CD14-positive monocyte (primary cell): Measurements from ENCODE around the gene MACROD2. TPM values are rescaled to one million over a fixed set of nuclear protein-coding genes. Genes with fewer than 3 reads are reported as not detected.

Experiments used
- DNase-seq, 3 donors: peaks; one replicate each; pipeline ENCODE4 v3.0.0-alpha.2; 2011 to 2022
- H2AFZ ChIP-seq: 2 replicates; pipeline ENCODE4 v1.6.0; 2012; ENCODE audit warnings: mild to moderate bottlenecking, low read depth, low read length, inconsistent platforms; ENCODE audit not compliant: insufficient read depth, poor library complexity, severe bottlenecking
- H3K27ac ChIP-seq, 2 donors: 1 replicate in 1 of 2; 2 replicates in 1 of 2; pipeline ENCODE4 v1.5.1; 2012 to 2013; ENCODE audit warnings: low read length in 2 of 2, control low read depth in 1 of 2, inconsistent platforms in 1 of 2, low read depth in 1 of 2, mild to moderate bottlenecking in 1 of 2
- H3K27me3 ChIP-seq, 2 donors: one replicate each; pipeline versions ENCODE4 v1.6.0 to v1.6.1; 2011 to 2013; ENCODE audit warnings: low read length in 2 of 2; ENCODE audit not compliant: control insufficient read depth in 2 of 2, insufficient read depth in 2 of 2
- H3K36me3 ChIP-seq, 2 donors: replicated peaks in 1 of 2; 1 replicate in 1 of 2; 2 replicates in 1 of 2; pipeline versions ENCODE4 v1.5.1 to v1.6.1; 2012 to 2013; ENCODE audit warnings: low read length in 2 of 2, control low read depth in 1 of 2, inconsistent platforms in 1 of 2, mild to moderate bottlenecking in 1 of 2; ENCODE audit not compliant: insufficient read depth in 2 of 2, control insufficient read depth in 1 of 2
- H3K4me1 ChIP-seq, 2 donors: 1 replicate in 1 of 2; 2 replicates in 1 of 2; pipeline versions ENCODE4 v1.5.1 to v1.6.1; 2012 to 2013; ENCODE audit warnings: low read length in 2 of 2, control low read depth in 1 of 2, inconsistent platforms in 1 of 2, mild to moderate bottlenecking in 1 of 2, moderate library complexity in 1 of 2; ENCODE audit not compliant: insufficient read depth in 2 of 2, control insufficient read depth in 1 of 2
- H3K4me2 ChIP-seq: replicated peaks from 2 replicates; pipeline ENCODE3; 2012; ENCODE audit warnings: low read length, moderate library complexity, mild to moderate bottlenecking; ENCODE audit not compliant: poor library complexity, severe bottlenecking; ENCODE audit errors: extremely low read depth
- H3K4me3 ChIP-seq, 3 experiments: fragments of 200-600 bp in 1 of 3; sonication (generic) in 1 of 3; replicated peaks in 1 of 3; 1 replicate in 2 of 3; 2 replicates in 1 of 3; pipeline ENCODE4 v1.5.1; 2011 to 2013; ENCODE audit warnings: low read length in 3 of 3, mild to moderate bottlenecking in 3 of 3, control low read depth in 2 of 3, low read depth in 2 of 3, inconsistent platforms in 1 of 3, moderate library complexity in 1 of 3
- H3K79me2 ChIP-seq: 2 replicates; pipeline ENCODE4 v1.6.0; 2012; ENCODE audit warnings: mild to moderate bottlenecking, control low read depth, inconsistent platforms, low read length, moderate library complexity; ENCODE audit not compliant: insufficient read depth
- H3K9ac ChIP-seq: 2 replicates; pipeline ENCODE4 v1.6.0; 2017; ENCODE audit warnings: low read length, mild to moderate bottlenecking; ENCODE audit not compliant: insufficient read depth, poor library complexity, severe bottlenecking
- H3K9me3 ChIP-seq, 2 donors: replicated peaks in 1 of 2; 1 replicate in 1 of 2; 2 replicates in 1 of 2; pipeline versions ENCODE4 v1.5.1 to v1.6.1; 2012 to 2013; ENCODE audit warnings: low read length in 2 of 2, control low read depth in 1 of 2; ENCODE audit not compliant: control insufficient read depth in 1 of 2, insufficient read depth in 1 of 2
- H4K20me1 ChIP-seq: 2 replicates; pipeline ENCODE4 v1.6.0; 2012; ENCODE audit warnings: mild to moderate bottlenecking, low read length, control low read depth, moderate library complexity; ENCODE audit not compliant: insufficient read depth
- H3K27ac Mint-ChIP-seq, 7 donors: one replicate each; pipeline ENCODE4 v1.8.0; 2020; ENCODE audit warnings: mild to moderate bottlenecking in 7 of 7, mixed read lengths in 7 of 7, moderate library complexity in 6 of 7, inconsistent platforms in 2 of 7
- H3K27me3 Mint-ChIP-seq, 3 donors: one replicate each; pipeline ENCODE4 v1.8.0; 2021 to 2022; ENCODE audit warnings: low read depth in 3 of 3, mild to moderate bottlenecking in 3 of 3, mixed read lengths in 3 of 3, moderate library complexity in 3 of 3, inconsistent platforms in 1 of 3
- H3K36me3 Mint-ChIP-seq, 2 donors: one replicate each; pipeline ENCODE4 v1.8.0; 2020; ENCODE audit warnings: mixed read lengths in 2 of 2, inconsistent platforms in 1 of 2, mild to moderate bottlenecking in 1 of 2
- H3K4me1 Mint-ChIP-seq: one replicate; pipeline ENCODE4 v1.8.0; 2020; ENCODE audit warnings: mild to moderate bottlenecking, mixed read lengths
- H3K4me3 Mint-ChIP-seq, 2 donors: one replicate each; pipeline ENCODE4 v1.8.0; 2020; ENCODE audit warnings: mild to moderate bottlenecking in 2 of 2, mixed read lengths in 2 of 2, moderate library complexity in 1 of 2
- H3K9me3 Mint-ChIP-seq, 7 donors: one replicate each; pipeline ENCODE4 v1.8.0; 2020 to 2022; ENCODE audit warnings: mixed read lengths in 7 of 7, mild to moderate bottlenecking in 6 of 7, moderate library complexity in 6 of 7, inconsistent platforms in 2 of 7
- WGBS: methylation state at CpG from one replicate; pipeline ENCODE4 v1.1.5; 2013; ENCODE audit warnings: missing lambda C conversion rate; ENCODE audit not compliant: insufficient coverage; 5-methylcytosine and 5-hydroxymethylcytosine counted together
- intact Hi-C, 2 donors: fragments of 100-400 bp; cut with micrococcal nuclease; formaldehyde crosslinking; loops; one replicate each; pipeline versions ENCODE4 v1.15.0 to v1.15.1; 2023
- polyA plus RNA-seq, 3 donors: library from polyadenylated mRNA; depleted of rRNA in 1 of 3; unstranded in 2 of 3; stranded (reverse) in 1 of 3; fragments of 300-500 nt in 2 of 3; fragments of >200 nt in 1 of 3; fragmentation: Illumina TruSeq in 2 of 3; gene quantifications; 1 replicate in 2 of 3; 2 replicates in 1 of 3; pipeline ENCODE4 v1.2.3, GENCODE V29; 2012 to 2021
- TF ChIP-seq, protein P1 (sequence below): fragments of 200-600 bp; IDR thresholded peaks from one replicate; pipeline ENCODE4 v1.8.0; 2022; ENCODE audit warnings: antibody characterized with exemption, mild to moderate bottlenecking

MACROD2 gene
- polyA plus RNA-seq, 3 donors, result 0.23 TPM; not detected in 2

DNA sequence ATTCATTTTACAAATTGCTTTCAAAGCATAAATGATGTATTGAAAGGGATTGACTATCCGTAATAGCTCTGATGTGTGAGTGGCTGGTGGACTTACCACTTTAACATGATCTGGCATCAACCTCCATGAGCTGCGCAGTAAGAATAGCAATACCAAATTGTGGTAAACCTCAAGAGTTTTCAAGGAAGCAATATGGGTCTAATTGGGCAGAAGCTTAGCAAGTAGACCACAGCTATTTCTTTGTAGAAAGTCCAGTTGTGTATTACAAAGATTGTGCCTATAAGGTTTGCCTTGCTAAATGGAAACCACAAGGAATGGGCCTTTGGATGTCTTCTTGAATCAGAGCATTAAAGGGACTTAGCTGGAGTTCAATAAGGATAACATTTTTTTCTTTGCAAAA, 1841.3 kb downstream of the MACROD2 start:
- no peaks in the 10 kb centered on the region for H3K4me1 ChIP-seq
- DNase-seq, result no peak
- TF ChIP-seq, protein P1, sequence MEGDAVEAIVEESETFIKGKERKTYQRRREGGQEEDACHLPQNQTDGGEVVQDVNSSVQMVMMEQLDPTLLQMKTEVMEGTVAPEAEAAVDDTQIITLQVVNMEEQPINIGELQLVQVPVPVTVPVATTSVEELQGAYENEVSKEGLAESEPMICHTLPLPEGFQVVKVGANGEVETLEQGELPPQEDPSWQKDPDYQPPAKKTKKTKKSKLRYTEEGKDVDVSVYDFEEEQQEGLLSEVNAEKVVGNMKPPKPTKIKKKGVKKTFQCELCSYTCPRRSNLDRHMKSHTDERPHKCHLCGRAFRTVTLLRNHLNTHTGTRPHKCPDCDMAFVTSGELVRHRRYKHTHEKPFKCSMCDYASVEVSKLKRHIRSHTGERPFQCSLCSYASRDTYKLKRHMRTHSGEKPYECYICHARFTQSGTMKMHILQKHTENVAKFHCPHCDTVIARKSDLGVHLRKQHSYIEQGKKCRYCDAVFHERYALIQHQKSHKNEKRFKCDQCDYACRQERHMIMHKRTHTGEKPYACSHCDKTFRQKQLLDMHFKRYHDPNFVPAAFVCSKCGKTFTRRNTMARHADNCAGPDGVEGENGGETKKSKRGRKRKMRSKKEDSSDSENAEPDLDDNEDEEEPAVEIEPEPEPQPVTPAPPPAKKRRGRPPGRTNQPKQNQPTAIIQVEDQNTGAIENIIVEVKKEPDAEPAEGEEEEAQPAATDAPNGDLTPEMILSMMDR, result no peak
- H3K79me2 ChIP-seq, result no peaks in the 10 kb centered on the region
- no peak overlapping the region for H3K9ac ChIP-seq
- peaks cover 0 to 6% (median 5%) of the 10 kb centered on the region in 7 donors for H3K9me3 Mint-ChIP-seq
- intact Hi-C loops, result no loop called here
- 0% methylated on average over 1 of the region's 2 CpGs for WGBS
- no peak overlapping the region for H3K27ac ChIP-seq
- peaks cover 0 to 9% (median 8%) of the 10 kb centered on the region in 3 donors for H3K27me3 Mint-ChIP-seq
- no peaks in the 10 kb centered on the region for H3K36me3 Mint-ChIP-seq
- no peaks in the 10 kb centered on the region for H3K36me3 ChIP-seq
- H3K27me3 ChIP-seq, result no peaks in the 10 kb centered on the region
- no peaks in the 10 kb centered on the region for H4K20me1 ChIP-seq
- no peak overlapping the region for H3K27ac Mint-ChIP-seq
- H2AFZ ChIP-seq, result no peak overlapping the region
- peaks cover 0 to 5% of the 10 kb centered on the region in 2 donors for H3K9me3 ChIP-seq
- no peak overlapping the region for H3K4me3 ChIP-seq
- H3K4me1 Mint-ChIP-seq, result no peaks in the 10 kb centered on the region
- no peak overlapping the region for H3K4me3 Mint-ChIP-seq
- H3K4me2 ChIP-seq, result no peak overlapping the region

DNA sequence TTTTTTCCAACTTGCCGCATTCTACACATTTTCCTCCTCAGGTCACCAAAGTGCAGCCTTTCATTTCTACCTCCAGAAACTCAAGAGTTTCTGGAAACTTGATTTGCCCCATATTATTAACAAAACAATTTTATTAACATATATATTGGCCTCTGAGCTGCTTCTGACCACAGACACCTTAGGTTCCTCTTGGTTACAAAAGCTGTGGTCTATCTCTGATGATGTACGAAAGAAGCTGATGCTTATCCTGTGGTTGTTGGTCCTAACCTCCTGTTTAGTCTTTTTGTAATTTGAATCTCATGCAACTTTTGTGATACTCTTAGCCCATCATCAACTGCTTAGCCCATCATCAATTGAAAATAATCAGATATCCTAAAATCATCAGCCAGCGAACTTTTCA, 1842.2 kb downstream of the MACROD2 start:
- Histone ChIP-seq H3K79me2 (no peaks in the 10 kb centered on the region), H2AFZ (no peak overlapping the region), H3K36me3 (no peaks in the 10 kb centered on the region), H3K9ac (no peak overlapping the region), H3K4me1 (no peaks in the 10 kb centered on the region), H4K20me1 (no peaks in the 10 kb centered on the region), H3K27me3 (no peaks in the 10 kb centered on the region), H3K27ac (no peak overlapping the region), H3K4me2 (no peak overlapping the region), H3K4me3 (no peak overlapping the region), H3K9me3 (peaks cover 0 to 5% of the 10 kb centered on the region in 2 donors)
- intact Hi-C loops, result no loop called here
- Mint-ChIP-seq H3K4me3 (no peak overlapping the region), H3K9me3 (peaks cover 0 to 12% (median 5%) of the 10 kb centered on the region in 7 donors), H3K36me3 (no peaks in the 10 kb centered on the region), H3K4me1 (no peaks in the 10 kb centered on the region), H3K27ac (no peak overlapping the region), H3K27me3 (peaks cover 0 to 8% (median 5%) of the 10 kb centered on the region in 3 donors)
- TF ChIP-seq, protein P1, result no peak
- no peak for DNase-seq
- 80% methylated on average over 1 of the region's 3 CpGs for WGBS
